RPMI8226 (cell line): Measurements from ENCODE around the gene PADI3.

ENCODE experiments used
- DNase-seq: peaks from one replicate; pipeline ENCODE4 v3.0.0-alpha.2; 2015

PADI3 gene

DNA sequence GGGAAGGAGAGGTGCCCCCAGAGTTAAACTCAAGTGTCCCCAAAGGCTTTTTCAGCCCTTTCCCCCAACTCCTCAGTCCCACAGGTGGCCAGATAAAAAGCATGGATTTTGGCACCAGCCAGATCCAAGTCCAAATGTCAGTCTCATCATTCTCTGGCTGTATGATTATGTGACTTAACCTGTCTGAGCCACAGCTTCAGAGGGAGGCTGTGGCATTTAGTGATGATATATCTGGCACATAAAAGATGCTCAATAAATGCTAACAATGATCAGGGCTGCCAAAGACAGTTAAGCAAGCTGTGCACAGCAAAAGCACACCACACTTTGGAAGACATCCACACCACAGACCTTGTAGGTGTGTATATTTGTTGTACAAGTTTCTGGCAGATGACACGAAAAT, 5.6 kb upstream of the PADI3 start:
- DNase-seq: no peak

- no peak for DNase-seq
Measured at GRCh38 chr1:17244821-17245740, 3.8 kb upstream of the PADI3 start.

DNA sequence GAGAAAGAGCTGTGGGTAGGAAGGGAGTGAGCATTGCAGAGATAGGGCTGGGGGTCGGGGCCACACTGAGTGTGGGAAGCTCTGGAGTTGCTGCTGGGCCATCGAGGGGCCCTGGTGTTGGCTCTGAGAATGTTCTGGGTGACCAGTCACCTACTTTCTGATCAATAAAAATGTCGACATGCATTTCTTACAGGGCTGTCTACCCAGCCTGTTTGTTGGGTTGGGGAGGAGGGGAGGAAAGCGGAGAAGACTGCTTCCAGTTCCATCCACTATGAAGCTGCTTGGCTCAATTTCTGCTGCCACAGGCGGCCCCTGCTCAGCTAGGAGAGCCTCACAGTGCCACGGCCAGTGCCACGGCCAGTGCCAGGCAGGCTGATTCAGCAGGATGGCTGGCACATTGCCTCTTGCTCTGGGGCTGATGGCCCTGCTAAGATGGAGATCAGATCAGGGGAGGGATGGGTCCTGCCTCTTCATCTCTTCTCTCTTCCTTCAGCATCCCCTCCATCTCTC, 3.0 kb upstream of the PADI3 start:
- DNase-seq: no peak

DNA sequence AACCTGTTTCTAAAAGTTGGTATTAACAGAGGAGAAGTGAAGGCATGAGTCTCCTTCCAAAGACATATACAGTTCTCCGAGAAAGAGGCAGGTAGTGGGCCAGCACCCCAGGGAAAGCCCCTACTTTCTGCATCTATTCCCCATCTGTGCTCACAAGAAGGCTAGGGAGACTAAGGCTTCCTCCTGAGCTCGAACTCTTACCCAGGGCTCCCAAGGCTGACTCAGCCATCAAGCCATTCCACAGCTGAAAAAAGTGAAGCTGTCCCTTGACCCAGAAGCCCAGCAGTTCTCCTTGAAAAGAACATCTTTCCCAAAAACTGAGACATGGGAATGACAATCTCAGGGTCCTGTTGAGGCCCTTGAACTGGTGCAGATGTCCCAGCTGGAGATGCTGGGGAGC, 1.9 kb upstream of the PADI3 start:
- no peak for DNase-seq

DNA sequence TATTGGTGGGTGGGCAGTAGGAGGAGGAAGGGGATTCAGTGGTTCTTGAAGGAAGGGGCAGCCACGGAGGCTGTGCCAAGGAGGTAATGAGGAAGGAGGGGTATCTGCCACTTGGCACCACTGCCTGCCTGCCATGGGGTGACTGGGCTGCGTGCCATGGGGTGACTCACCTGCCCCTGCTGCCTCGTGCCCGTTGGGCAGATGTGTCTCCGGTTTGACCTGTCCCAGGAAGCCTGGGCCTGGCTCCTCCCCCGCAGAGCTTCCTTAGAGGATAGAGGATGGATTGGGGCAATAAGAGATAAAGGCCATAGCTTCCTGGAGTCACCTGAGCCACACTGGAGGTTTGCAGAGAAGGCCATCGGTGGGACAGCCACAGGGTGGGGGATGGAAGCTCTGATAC, 1.7 kb downstream of the PADI3 start:
- peak; percentile 84 for DNase-seq

DNA sequence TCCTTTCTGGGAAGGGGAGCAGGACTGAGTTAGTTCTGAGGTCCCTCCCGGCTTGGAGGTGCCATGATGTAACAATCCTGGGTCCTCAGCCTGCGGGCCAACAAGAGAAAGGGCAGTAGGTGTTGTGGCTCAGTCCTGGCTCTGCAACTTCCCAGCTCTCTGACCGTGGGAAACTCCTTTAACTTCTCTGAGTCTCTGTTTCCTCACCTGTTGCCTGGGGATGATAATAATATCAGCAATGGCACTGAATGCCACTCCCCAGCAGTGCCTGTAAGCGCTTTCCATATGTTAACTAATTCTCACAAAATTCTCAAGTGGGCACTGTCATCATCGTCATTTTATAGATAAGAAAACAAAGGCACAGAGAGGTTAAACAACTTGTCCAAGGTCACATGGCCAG, 2.3 kb downstream of the PADI3 start:
- DNase-seq: no peak

GRCh38 chr1:17251701-17252376, 2.9 kb downstream of the PADI3 start:
- DNase-seq: no peak

DNA sequence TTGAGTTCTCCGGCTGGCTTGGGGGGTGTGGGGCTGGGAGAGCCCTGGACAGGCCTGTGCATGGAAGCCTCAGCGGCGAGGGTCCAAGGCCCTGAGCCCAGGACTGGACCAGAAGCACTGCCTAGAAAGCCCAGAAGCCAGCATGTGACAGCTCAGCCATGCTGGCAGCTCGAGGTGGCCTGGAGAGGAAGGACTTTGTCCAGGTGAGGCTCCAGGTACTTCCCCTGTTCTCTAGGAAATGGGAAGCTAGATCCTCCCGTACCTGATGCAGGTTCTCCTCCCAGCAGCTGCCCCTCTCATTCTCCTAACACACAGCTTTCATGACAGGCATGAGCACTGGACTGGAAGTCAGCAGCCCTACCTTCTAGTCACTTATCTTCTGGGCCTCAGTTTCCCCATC, 6.4 kb downstream of the PADI3 start:
- no peak for DNase-seq

DNA sequence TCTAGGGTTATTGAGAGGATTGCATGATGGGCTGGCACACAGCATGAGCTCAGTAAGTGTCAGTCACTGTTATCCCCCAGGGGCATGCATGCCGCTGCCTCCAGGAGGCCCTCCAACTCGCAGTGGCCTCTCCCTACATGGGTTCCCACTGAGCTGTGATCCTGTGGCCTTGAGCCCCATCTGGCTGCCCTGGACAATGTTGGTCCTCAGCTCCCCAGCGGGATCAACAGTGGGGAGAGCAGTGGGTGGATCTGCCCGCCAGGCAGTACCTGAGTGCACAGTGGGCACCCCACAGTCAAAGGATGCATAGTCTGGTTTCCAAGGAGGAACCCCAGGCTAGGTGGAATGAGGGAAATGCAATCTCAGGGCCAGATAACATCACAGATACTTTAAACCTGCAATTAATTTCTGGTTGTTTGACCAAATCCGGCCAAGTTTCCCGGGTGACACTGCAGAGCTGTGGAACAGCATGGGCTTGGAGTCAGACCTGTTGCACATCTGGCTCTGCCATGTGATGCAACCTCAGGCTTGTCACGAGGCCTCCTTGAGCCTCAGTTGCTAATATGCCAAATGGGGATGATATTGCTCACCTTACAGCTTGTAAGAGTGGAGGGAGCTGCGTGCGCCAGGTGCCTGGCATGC, 9.3 kb downstream of the PADI3 start:
- DNase-seq: no peak

- DNase-seq: no peak
Measured at GRCh38 chr1:17258758-17259130, 9.8 kb downstream of the PADI3 start.

DNA sequence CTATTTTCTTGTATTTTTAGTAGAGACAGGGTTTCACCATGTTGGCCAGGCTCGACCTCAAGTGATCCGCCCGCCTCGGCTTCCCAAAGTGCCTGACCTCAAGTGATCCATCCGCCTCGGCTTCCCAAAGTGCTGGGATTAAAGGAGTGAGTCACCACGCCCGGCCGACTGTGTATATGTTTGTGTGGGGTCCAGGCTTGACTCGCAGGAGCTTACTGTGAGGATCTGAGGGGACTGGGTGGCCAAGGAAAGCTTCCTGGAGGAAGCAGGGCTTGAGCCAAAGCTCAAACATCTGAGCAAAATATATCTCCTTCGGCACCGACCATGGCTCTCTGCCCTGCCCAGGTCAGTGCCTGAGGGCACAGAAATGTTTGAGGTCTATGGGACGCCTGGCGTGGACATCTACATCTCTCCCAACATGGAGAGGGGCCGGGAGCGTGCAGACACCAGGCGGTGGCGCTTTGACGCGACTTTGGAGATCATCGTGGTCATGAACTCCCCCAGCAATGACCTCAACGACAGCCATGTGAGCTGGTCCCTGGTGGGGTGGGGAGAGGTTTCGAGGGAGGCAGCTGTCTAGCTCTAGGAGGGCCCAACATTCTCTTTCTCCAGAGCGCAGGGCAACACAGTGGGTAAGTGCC, 10.5 kb downstream of the PADI3 start:
- no peak for DNase-seq

GRCh38 chr1:17260264-17260663, 11.4 kb downstream of the PADI3 start:
- DNase-seq: no peak

DNA sequence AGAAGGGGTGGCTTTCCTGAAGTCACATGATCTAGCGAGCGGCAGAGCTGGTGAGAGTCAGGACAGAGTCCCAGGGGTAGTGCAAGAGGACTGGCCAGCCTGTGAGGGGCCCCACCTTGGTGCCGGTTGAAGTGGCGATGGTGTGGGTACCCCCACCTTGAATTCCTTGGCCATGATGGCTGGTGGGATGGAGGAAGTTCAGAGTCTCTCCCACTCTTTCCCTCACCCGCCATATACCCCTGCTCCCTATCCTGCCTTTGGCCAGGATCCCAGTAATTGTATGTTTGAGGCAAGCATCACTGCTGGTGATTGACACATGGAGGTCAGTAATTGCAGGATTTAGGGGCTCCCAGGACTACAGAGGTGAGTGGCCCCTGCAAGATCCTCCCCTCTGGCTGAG, 11.8 kb downstream of the PADI3 start:
- no peak for DNase-seq

GRCh38 chr1:17263936-17264335, 15.0 kb downstream of the PADI3 start:
- DNase-seq: no peak

- DNase-seq: no peak
Measured at GRCh38 chr1:17264470-17264869, 15.6 kb downstream of the PADI3 start.

GRCh38 chr1:17265162-17265561, 16.3 kb downstream of the PADI3 start:
- DNase-seq: no peak

- DNase-seq: no peak
Measured at GRCh38 chr1:17265950-17266349, 17.1 kb downstream of the PADI3 start.

DNA sequence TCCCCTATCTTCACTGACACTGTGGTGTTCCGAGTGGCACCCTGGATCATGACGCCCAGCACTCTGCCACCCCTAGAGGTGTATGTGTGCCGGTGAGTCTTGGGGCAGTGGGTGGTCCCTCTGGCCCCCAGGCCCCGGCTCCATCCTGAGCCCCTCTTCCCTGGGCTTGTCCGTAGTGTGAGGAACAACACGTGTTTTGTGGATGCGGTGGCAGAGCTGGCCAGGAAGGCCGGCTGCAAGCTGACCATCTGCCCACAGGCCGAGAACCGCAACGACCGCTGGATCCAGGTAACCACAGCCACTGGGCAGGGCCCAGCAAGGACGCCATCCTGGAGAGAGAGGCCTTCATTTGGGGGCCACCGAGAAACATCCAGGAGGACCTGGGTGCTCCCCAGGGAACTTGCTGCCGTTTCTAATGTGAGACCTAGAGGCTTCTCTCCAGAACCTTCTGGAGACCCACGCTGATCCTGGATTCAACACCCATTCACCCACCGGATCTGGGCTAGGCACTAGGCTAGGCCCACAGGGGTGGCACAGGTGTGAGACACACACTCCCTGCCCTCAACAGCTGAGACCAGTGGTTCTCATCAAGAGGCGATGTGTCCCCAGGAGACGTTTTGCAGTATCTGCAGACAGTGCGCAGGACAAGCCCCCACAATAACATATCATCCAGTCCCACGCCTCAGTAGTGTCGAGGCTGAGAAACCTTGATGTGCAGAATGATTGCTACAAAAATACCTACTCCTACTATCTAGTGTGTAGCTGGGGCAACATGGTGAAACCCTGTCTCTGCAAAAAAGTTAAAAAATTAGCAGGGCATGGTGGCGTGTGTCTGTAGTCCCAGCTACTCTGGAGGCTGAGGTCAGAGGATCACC, 22.2 kb downstream of the PADI3 start:
- no peak for DNase-seq

DNA sequence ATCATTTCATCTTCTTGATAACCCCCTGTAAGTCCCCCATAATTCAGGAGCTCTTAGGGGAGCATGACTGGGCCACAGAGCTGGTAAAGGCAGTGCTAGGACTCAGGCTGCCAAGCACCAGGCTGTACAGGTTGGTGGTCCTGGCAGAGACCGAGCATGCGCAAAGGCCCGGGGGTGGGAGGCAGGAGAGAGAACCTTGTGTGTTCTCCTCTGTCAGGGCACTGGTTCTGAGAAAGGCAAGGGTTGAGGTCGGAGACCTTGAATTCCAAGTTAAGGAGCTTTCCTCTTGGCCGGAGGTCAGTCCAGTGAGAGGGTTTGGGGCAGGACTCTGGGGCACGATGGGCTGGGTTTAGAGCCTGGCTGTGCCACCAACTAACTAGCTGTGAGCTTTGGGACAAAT, 23.2 kb downstream of the PADI3 start:
- DNase-seq: no peak

- DNase-seq: no peak
Measured at GRCh38 chr1:17272646-17273045, 23.7 kb downstream of the PADI3 start.

DNA sequence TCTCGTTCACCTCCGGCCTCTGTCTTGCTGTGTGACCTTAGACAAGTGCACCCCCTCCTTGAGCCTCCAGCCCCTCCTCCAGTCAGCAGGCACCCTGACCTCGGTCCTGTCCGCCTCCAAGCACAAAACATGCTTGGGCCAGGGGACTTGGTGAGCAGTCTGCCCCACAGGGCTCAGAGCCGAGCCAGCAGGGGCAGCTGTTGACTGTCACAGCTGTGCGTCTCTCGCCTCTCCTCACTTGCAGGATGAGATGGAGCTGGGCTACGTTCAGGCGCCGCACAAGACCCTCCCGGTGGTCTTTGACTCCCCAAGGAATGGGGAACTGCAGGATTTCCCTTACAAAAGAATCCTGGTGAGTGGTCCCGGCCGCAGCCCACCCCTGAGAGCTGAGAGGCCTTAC, 24.2 kb downstream of the PADI3 start:
- DNase-seq: no peak
